K562 (cell line): ENCODE data around the gene PURA. TPM values are rescaled to one million over a fixed set of nuclear protein-coding genes. Genes with fewer than 3 reads are reported as not detected.

ENCODE experiments used
- ATAC-seq: fragments of 200-7000 bp; cut with Tn5 transposase; 3 replicates; pipeline ENCODE4 v1.9.1; 2020; ENCODE audit warnings: moderate library complexity
- BruUV-seq: library from RNA; stranded (reverse); fragments of 400-500 nt; replicated peaks from 2 replicates; lab custom pipeline; 2021; lab: Mats Ljungman, UMichigan
- CTCF ChIA-PET: fragments of 300-600 bp; formaldehyde crosslinking; extraction: SDS; loops from one replicate; lab custom pipeline; 2021; ENCODE audit warnings: low intra/inter-chr PET ratio; lab: Yijun Ruan, JAX
- POLR2A ChIA-PET: fragments of 300-600, 350-650 bp; sonication (Branson Sonifier 250); formaldehyde crosslinking; extraction: SDS; loops from one replicate; lab custom pipeline; 2021; ENCODE audit warnings: antibody characterized with exemption, inconsistent platforms; lab: Yijun Ruan, JAX
- DNase-seq, 4 experiments: peaks; one replicate each; pipeline versions ENCODE4 v3.0.0 to v3.0.0-alpha.2; 2011 to 2018; ENCODE audit warnings: low spot score in 3 of 4, mixed read lengths in 3 of 4; ENCODE audit errors: extremely low read depth in 1 of 4
- FAIRE-seq: peaks from 2 replicates; lab custom pipeline; 2011; peaks lifted over from hg19 to GRCh38; lab: Jason Lieb, UNC
- H2AFZ ChIP-seq: 2 replicates; pipeline ENCODE4 v1.6.0; 2011; ENCODE audit warnings: low read depth, low read length, control low read depth, inconsistent platforms
- H3K27ac ChIP-seq: fragments of 200-600 bp; 3 replicates; pipeline ENCODE4 v1.8.0; 2011; ENCODE audit warnings: low read depth, mild to moderate bottlenecking, control low read depth, inconsistent platforms, low read length, moderate library complexity, mixed read lengths; ENCODE audit errors: extremely low read depth
- H3K27me3 ChIP-seq, 2 experiments: fragments of 300-600 bp in 1 of 2; 2 replicates in 1 of 2; 3 replicates in 1 of 2; pipeline versions ENCODE4 v1.6.0 to v1.8.0; 2011; ENCODE audit warnings: inconsistent platforms in 2 of 2, low read length in 2 of 2, mild to moderate bottlenecking in 1 of 2, mixed read lengths in 1 of 2, moderate library complexity in 1 of 2; ENCODE audit not compliant: control insufficient read depth in 2 of 2, insufficient read depth in 2 of 2
- H3K36me3 ChIP-seq: fragments of 300-600 bp; 3 replicates; pipeline ENCODE4 v1.8.0; 2011; ENCODE audit warnings: mild to moderate bottlenecking, low read length, inconsistent platforms; ENCODE audit not compliant: control insufficient read depth, insufficient read depth
- H3K4me1 ChIP-seq, 2 experiments: fragments of 200-600 bp in 1 of 2; replicated peaks in 1 of 2; 2 replicates in 1 of 2; 3 replicates in 1 of 2; pipeline versions ENCODE4 v1.5.1 to v1.8.0; 2011; ENCODE audit warnings: inconsistent platforms in 2 of 2, low read length in 2 of 2, mild to moderate bottlenecking in 1 of 2, mixed read lengths in 1 of 2, moderate library complexity in 1 of 2; ENCODE audit not compliant: control insufficient read depth in 2 of 2, insufficient read depth in 2 of 2
- H3K4me2 ChIP-seq: 2 replicates; pipeline ENCODE4 v1.6.1; 2011; ENCODE audit warnings: low read length, control low read depth, inconsistent platforms, mixed read lengths; ENCODE audit not compliant: insufficient read depth
- H3K4me3 ChIP-seq: fragments of 200-600 bp; sonication (generic), shearing (Covaris generic); 2 replicates; pipeline ENCODE4 v1.5.1; 2016; ENCODE audit warnings: control low read depth, inconsistent platforms
- H3K79me2 ChIP-seq: fragments of 200-600 bp; 3 replicates; pipeline ENCODE4 v1.8.0; 2011; ENCODE audit warnings: low read length, inconsistent platforms; ENCODE audit not compliant: control insufficient read depth, insufficient read depth
- H3K9ac ChIP-seq, 2 experiments: 2 replicates each; pipeline versions ENCODE4 v1.6.0 to v1.6.1; 2011; ENCODE audit warnings: low read depth in 2 of 2, low read length in 2 of 2, control low read depth in 1 of 2, inconsistent platforms in 1 of 2, mild to moderate bottlenecking in 1 of 2, mixed read lengths in 1 of 2; ENCODE audit not compliant: insufficient read depth in 1 of 2
- H3K9me1 ChIP-seq: one replicate; pipeline ENCODE4 v1.6.0; 2011; ENCODE audit warnings: inconsistent platforms, mild to moderate bottlenecking, low read length, moderate library complexity; ENCODE audit not compliant: control insufficient read depth, insufficient read depth
- H3K9me3 ChIP-seq: replicated peaks from 2 replicates; pipeline ENCODE4 v1.5.1; 2011; ENCODE audit warnings: low read depth, low read length, inconsistent platforms; ENCODE audit not compliant: control insufficient read depth, insufficient read depth
- H4K20me1 ChIP-seq: replicated peaks from 2 replicates; pipeline ENCODE4 v1.6.1; 2011; ENCODE audit warnings: low read length, inconsistent platforms, mixed read lengths; ENCODE audit not compliant: control insufficient read depth, insufficient read depth
- ARID2 ChIP-seq: fragments of 450-650 bp; IDR thresholded peaks from 2 replicates; pipeline ENCODE4 v1.6.1; 2017; ENCODE audit warnings: antibody characterized with exemption, mild to moderate bottlenecking
- C11orf30 ChIP-seq: fragments of 450-650 bp; IDR thresholded peaks from 2 replicates; pipeline ENCODE4 v1.6.1; 2016; ENCODE audit warnings: low read depth, mild to moderate bottlenecking
- HIVEP1 ChIP-seq: fragments of 250-450 bp; sonication (Bioruptor Pico); IDR thresholded peaks from 2 replicates; pipeline ENCODE4 v1.4.0; 2020; ENCODE audit warnings: mild to moderate bottlenecking
- ILF3 ChIP-seq: fragments of 450-650 bp; IDR thresholded peaks from 2 replicates; pipeline ENCODE4 v1.6.1; 2018; ENCODE audit warnings: antibody characterized with exemption, mild to moderate bottlenecking, moderate library complexity, borderline replicate concordance
- MECOM ChIP-seq: fragments of 250-450 bp; sonication (Bioruptor Pico); IDR thresholded peaks from 2 replicates; pipeline ENCODE4 v1.8.0; 2022; ENCODE audit warnings: inconsistent platforms
- PRPF4 ChIP-seq: fragments of 200-400 bp; formaldehyde crosslinking; IDR thresholded peaks from one replicate; pipeline ENCODE4 v1.6.1; 2017; ENCODE audit warnings: low read length, low read depth, mild to moderate bottlenecking; ENCODE audit not compliant: insufficient read depth, poor library complexity, severe bottlenecking
- SMARCC2 ChIP-seq: fragments of 450-650 bp; IDR thresholded peaks from 2 replicates; pipeline ENCODE4 v1.6.1; 2017; ENCODE audit warnings: antibody characterized with exemption, moderate library complexity, mild to moderate bottlenecking, low read depth
- STAG1 ChIP-seq: sonication (generic); formaldehyde crosslinking; IDR thresholded peaks from 2 replicates; pipeline ENCODE4 v1.5.0; 2020; ENCODE audit warnings: missing genetic modification reagents, borderline replicate concordance
- ZNF431 ChIP-seq: sonication (generic); formaldehyde crosslinking; IDR thresholded peaks from 2 replicates; pipeline ENCODE4 v1.8.0; 2022; ENCODE audit warnings: mild to moderate bottlenecking, missing genetic modification reagents
- ZNF696 ChIP-seq: fragments of 250-450 bp; sonication (Bioruptor Pico); conservative IDR thresholded peaks from 2 replicates; pipeline ENCODE4 v1.4.0; 2020; ENCODE audit warnings: mild to moderate bottlenecking, moderate library complexity
- ZNF79 ChIP-seq: fragments of 250-450 bp; sonication (Bioruptor Pico); IDR thresholded peaks from 2 replicates; pipeline ENCODE4 v1.4.0; 2020; ENCODE audit warnings: low read depth, mild to moderate bottlenecking, moderate library complexity
- in situ Hi-C: fragments of 300-500 bp; cut with MboI; formaldehyde crosslinking; loops from 4 replicates; pipeline ENCODE4 v1.15.0; 2018; ENCODE audit warnings: inconsistent platforms, mixed read lengths
- intact Hi-C: fragments of 100-400 bp; cut with micrococcal nuclease; formaldehyde crosslinking; loops from 2 replicates; pipeline ENCODE4 v1.14.2; 2022
- polyA plus RNA-seq, 8 experiments: library from polyadenylated mRNA; depleted of rRNA in 4 of 8; stranded (reverse) in 5 of 8; unstranded in 3 of 8; fragments of >200 nt; fragmentation: Nextera tagmentation in 2 of 8; fragmentation: Illumina TruSeq in 1 of 8; extraction: Ambion mirVana in 2 of 8; extraction: Trizol in 1 of 8; gene quantifications; 2 replicates each; pipeline versions ENCODE4 v1.2.1 to v1.2.3, GENCODE V29; 2011 to 2014; ENCODE audit warnings: inconsistent platforms in 1 of 8, missing spikeins in 1 of 8
- total RNA-seq, 7 experiments: library from RNA; depleted of rRNA in 6 of 7; stranded (reverse); fragments of >200 nt in 6 of 7; fragmentation: Illumina TruSeq in 2 of 7; extraction: Trizol in 2 of 7; gene quantifications; 2 replicates each; pipeline versions ENCODE4 v1.2.1 to v1.2.3, GENCODE V29; 2011 to 2021; ENCODE audit warnings: low replicate concordance in 1 of 7
- TF ChIP-seq, protein P1 (sequence below), 3 experiments: fragments of 200-800 bp in 1 of 3; sonication (Bioruptor generic) in 1 of 3; sonication (generic) in 1 of 3; formaldehyde crosslinking in 1 of 3; IDR thresholded peaks; 2 replicates each; pipeline versions ENCODE4 v1.6.1 to v1.8.0; 2016 to 2022; ENCODE audit warnings: mild to moderate bottlenecking in 2 of 3, missing compliant biosample characterization in 2 of 3, missing genetic modification characterization in 2 of 3, missing genetic modification reagents in 1 of 3
- TF ChIP-seq, protein P2 (sequence below): fragments of 450-650 bp; formaldehyde crosslinking; IDR thresholded peaks from 2 replicates; pipeline ENCODE4 v1.4.0; 2020; ENCODE audit warnings: mild to moderate bottlenecking, moderate library complexity
- TF ChIP-seq, protein P3 (sequence below): fragments of 250-450 bp; sonication (Bioruptor Pico); IDR thresholded peaks from 2 replicates; pipeline ENCODE4 v1.4.0; 2020; ENCODE audit warnings: borderline replicate concordance
- TF ChIP-seq, protein P4 (sequence below), 2 experiments: fragments of 450-650 bp; IDR thresholded peaks; 2 replicates each; pipeline ENCODE4 v1.6.1; 2018; ENCODE audit warnings: mild to moderate bottlenecking in 2 of 2, low read depth in 1 of 2; ENCODE audit not compliant: partially characterized antibody in 2 of 2

The PURA gene
- total and polyA plus RNA-seq, 9 of the 15 experiments (the other 6 are each of a cell fraction or from before 2014, with no cell fraction given): 3.2 to 11.1 (median 5.4) TPM

DNA sequence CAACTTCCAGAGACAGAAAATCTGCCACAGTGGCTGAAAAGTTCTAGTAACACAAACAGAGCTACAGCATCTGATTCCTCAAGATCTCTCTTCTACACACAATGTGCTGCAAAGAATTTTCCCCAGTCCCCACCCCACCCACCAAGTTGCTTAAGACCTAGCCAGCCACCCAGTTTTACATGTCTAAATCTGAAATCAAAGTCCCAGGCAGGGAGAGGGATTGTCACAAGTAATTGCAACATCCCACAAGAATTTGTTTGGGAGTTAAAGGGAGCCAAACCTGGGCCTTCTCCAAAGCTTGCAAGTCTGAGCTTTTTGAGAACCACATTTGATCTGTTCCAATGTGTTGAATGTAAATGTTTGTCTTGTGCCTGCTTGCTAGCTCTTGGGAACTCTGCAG, 27.3 kb downstream of the PURA start:
- ATAC-seq: no peak
- H3K4me3 ChIP-seq: no peak overlapping the region
- no peaks in the 10 kb centered on the region for H3K36me3 ChIP-seq
- peaks cover 3 to 20% of the 10 kb centered on the region in 2 experiments; a peak in 4 of 5 replicates for H3K27me3 ChIP-seq
- H3K9ac ChIP-seq: no peak overlapping the region
- no peaks in the 10 kb centered on the region for H3K9me1 ChIP-seq
- H3K4me2 ChIP-seq: no peak overlapping the region
- DNase-seq: no peak
- no peaks in the 10 kb centered on the region for H3K9me3 ChIP-seq
- no peak overlapping the region for H3K27ac ChIP-seq
- ChIA-PET CTCF (interaction anchor here (6.7 kb wide), 1 partner anchor 66 kb away, joined by 59 read pairs; no protein-coding TSS in a partner anchor), POLR2A (no interaction called here)
- peaks cover 2 to 9% of the 10 kb centered on the region in 2 experiments; a peak in 3 of 5 replicates for H3K4me1 ChIP-seq
- no TSS peak for BruUV-seq
- H3K79me2 ChIP-seq: no peaks in the 10 kb centered on the region
- no peak for FAIRE-seq
- H2AFZ ChIP-seq: no peak overlapping the region
- intact Hi-C loops: no loop called here
- in situ Hi-C loops: no loop called here
- peaks cover 21% of the 10 kb centered on the region for H4K20me1 ChIP-seq
- TF ChIP-seq C11orf30 (no peak), ZNF431 (no peak), ZNF696 (CRISPR knock-in tag) (no peak), STAG1 (CRISPR knock-in tag) (no peak), SMARCC2 (no peak), HIVEP1 (CRISPR knock-in tag) (no peak), PRPF4 (no peak), MECOM (CRISPR knock-in tag) (no peak), ZNF79 (CRISPR knock-in tag) (no peak), ARID2 (no peak), ILF3 (no peak)
- TF ChIP-seq, protein P1, sequence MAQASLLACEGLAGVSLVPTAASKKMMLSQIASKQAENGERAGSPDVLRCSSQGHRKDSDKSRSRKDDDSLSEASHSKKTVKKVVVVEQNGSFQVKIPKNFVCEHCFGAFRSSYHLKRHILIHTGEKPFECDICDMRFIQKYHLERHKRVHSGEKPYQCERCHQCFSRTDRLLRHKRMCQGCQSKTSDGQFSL (CRISPR knock-in tag; IDR thresholded peaks at IDR 0.05): no peak
- TF ChIP-seq, protein P1 (tag; IDR thresholded peaks at IDR 0.05): no peak
- TF ChIP-seq, protein P2, sequence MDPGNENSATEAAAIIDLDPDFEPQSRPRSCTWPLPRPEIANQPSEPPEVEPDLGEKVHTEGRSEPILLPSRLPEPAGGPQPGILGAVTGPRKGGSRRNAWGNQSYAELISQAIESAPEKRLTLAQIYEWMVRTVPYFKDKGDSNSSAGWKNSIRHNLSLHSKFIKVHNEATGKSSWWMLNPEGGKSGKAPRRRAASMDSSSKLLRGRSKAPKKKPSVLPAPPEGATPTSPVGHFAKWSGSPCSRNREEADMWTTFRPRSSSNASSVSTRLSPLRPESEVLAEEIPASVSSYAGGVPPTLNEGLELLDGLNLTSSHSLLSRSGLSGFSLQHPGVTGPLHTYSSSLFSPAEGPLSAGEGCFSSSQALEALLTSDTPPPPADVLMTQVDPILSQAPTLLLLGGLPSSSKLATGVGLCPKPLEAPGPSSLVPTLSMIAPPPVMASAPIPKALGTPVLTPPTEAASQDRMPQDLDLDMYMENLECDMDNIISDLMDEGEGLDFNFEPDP: no peak
- TF ChIP-seq, protein P3, sequence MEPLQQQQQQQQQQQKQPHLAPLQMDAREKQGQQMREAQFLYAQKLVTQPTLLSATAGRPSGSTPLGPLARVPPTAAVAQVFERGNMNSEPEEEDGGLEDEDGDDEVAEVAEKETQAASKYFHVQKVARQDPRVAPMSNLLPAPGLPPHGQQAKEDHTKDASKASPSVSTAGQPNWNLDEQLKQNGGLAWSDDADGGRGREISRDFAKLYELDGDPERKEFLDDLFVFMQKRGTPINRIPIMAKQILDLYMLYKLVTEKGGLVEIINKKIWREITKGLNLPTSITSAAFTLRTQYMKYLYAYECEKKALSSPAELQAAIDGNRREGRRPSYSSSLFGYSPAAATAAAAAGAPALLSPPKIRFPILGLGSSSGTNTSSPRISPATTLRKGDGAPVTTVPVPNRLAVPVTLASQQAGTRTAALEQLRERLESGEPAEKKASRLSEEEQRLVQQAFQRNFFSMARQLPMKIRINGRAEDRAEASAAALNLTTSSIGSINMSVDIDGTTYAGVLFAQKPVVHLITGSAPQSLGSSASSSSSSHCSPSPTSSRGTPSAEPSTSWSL (CRISPR knock-in tag): no peak
- TF ChIP-seq, protein P4, sequence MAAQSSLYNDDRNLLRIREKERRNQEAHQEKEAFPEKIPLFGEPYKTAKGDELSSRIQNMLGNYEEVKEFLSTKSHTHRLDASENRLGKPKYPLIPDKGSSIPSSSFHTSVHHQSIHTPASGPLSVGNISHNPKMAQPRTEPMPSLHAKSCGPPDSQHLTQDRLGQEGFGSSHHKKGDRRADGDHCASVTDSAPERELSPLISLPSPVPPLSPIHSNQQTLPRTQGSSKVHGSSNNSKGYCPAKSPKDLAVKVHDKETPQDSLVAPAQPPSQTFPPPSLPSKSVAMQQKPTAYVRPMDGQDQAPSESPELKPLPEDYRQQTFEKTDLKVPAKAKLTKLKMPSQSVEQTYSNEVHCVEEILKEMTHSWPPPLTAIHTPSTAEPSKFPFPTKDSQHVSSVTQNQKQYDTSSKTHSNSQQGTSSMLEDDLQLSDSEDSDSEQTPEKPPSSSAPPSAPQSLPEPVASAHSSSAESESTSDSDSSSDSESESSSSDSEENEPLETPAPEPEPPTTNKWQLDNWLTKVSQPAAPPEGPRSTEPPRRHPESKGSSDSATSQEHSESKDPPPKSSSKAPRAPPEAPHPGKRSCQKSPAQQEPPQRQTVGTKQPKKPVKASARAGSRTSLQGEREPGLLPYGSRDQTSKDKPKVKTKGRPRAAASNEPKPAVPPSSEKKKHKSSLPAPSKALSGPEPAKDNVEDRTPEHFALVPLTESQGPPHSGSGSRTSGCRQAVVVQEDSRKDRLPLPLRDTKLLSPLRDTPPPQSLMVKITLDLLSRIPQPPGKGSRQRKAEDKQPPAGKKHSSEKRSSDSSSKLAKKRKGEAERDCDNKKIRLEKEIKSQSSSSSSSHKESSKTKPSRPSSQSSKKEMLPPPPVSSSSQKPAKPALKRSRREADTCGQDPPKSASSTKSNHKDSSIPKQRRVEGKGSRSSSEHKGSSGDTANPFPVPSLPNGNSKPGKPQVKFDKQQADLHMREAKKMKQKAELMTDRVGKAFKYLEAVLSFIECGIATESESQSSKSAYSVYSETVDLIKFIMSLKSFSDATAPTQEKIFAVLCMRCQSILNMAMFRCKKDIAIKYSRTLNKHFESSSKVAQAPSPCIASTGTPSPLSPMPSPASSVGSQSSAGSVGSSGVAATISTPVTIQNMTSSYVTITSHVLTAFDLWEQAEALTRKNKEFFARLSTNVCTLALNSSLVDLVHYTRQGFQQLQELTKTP (IDR thresholded peaks at IDR 0.05; ENCODE audit: low read depth in 1 of 2, partially characterized antibody in 2 of 2): no peak
